Endothelial cell of umbilical vein (primary cell): Measurements from ENCODE around the gene TP53BP1. TPM values are rescaled to one million over a fixed set of nuclear protein-coding genes. Genes with fewer than 3 reads are reported as not detected.

Experiments used
- BruUV-seq: library from RNA; stranded (reverse); fragments of 400-500 nt; replicated peaks from 2 replicates; lab custom pipeline; 2021; lab: Mats Ljungman, UMichigan
- CTCF ChIA-PET: fragments of 300-600, 350-600 bp; sonication (Branson Sonifier 250); formaldehyde crosslinking; loops from one replicate; lab custom pipeline; 2021; ENCODE audit warnings: antibody characterized with exemption, inconsistent platforms; lab: Charles Lee
- POLR2A ChIA-PET: fragments of 300-600, 350-600 bp; sonication (Branson Sonifier 250); formaldehyde crosslinking; loops from one replicate; lab custom pipeline; 2021; ENCODE audit warnings: antibody characterized with exemption, inconsistent platforms; lab: Charles Lee
- DNase-seq: peaks from one replicate; pipeline ENCODE4 v3.0.0-alpha.2; 2011; ENCODE audit warnings: low read depth, low spot score
- FAIRE-seq: peaks from 2 replicates; lab custom pipeline; 2011; peaks lifted over from hg19 to GRCh38; lab: Jason Lieb, UNC
- H2AFZ ChIP-seq: 2 replicates; pipeline ENCODE4 v1.6.0; 2012; ENCODE audit warnings: low read depth, low read length, control low read depth, inconsistent platforms
- H3K27ac ChIP-seq: 2 replicates; pipeline ENCODE4 v1.5.1; 2011; ENCODE audit warnings: low read depth, mild to moderate bottlenecking, control low read depth, low read length, moderate library complexity; ENCODE audit not compliant: insufficient read depth
- H3K27me3 ChIP-seq, 2 experiments: 2 replicates each; pipeline versions ENCODE4 v1.6.0 to v1.6.1; 2011; ENCODE audit warnings: low read length in 2 of 2, mixed read lengths in 1 of 2; ENCODE audit not compliant: control insufficient read depth in 2 of 2, insufficient read depth in 2 of 2
- H3K36me3 ChIP-seq, 2 experiments: 2 replicates in 1 of 2; 3 replicates in 1 of 2; pipeline ENCODE4 v1.5.1; 2011; ENCODE audit warnings: low read length in 2 of 2, mild to moderate bottlenecking in 1 of 2, moderate library complexity in 1 of 2; ENCODE audit not compliant: control insufficient read depth in 2 of 2, insufficient read depth in 2 of 2; ENCODE audit errors: extremely low read depth in 1 of 2
- H3K4me1 ChIP-seq: 3 replicates; pipeline ENCODE4 v1.5.1; 2011; ENCODE audit warnings: mild to moderate bottlenecking, low read length; ENCODE audit not compliant: control insufficient read depth, insufficient read depth; ENCODE audit errors: extremely low read depth
- H3K4me2 ChIP-seq: 2 replicates; pipeline ENCODE4 v1.6.1; 2011; ENCODE audit warnings: low read length, control low read depth, mixed read lengths; ENCODE audit not compliant: insufficient read depth
- H3K4me3 ChIP-seq, 3 experiments: fragments of 200-600 bp in 1 of 3; sonication (generic), shearing (Covaris generic) in 1 of 3; replicated peaks in 1 of 3; 2 replicates each; pipeline ENCODE4 v1.5.1; 2011 to 2016; ENCODE audit warnings: control low read depth in 3 of 3, low read length in 3 of 3, mild to moderate bottlenecking in 2 of 3, inconsistent platforms in 1 of 3, low read depth in 1 of 3, moderate library complexity in 1 of 3; ENCODE audit not compliant: insufficient read depth in 1 of 3
- H3K79me2 ChIP-seq: 2 replicates; pipeline ENCODE4 v1.6.0; 2012; ENCODE audit warnings: low read length, inconsistent platforms; ENCODE audit not compliant: control insufficient read depth, insufficient read depth
- H3K9ac ChIP-seq: replicated peaks from 2 replicates; pipeline ENCODE3; 2011; ENCODE audit warnings: low read length, control low read depth; ENCODE audit not compliant: insufficient read depth; ENCODE audit errors: extremely low read depth
- H3K9me1 ChIP-seq: replicated peaks from 3 replicates; pipeline ENCODE4 v1.6.0; 2011; ENCODE audit warnings: mild to moderate bottlenecking, low read length; ENCODE audit not compliant: control insufficient read depth, insufficient read depth; ENCODE audit errors: extremely low read depth
- H3K9me3 ChIP-seq: replicated peaks from 2 replicates; pipeline ENCODE4 v1.5.1; 2012; ENCODE audit warnings: low read length, inconsistent platforms; ENCODE audit not compliant: control insufficient read depth, insufficient read depth
- H4K20me1 ChIP-seq: replicated peaks from 2 replicates; pipeline ENCODE3; 2011; ENCODE audit warnings: mild to moderate bottlenecking, low read length; ENCODE audit not compliant: control insufficient read depth, insufficient read depth; ENCODE audit errors: extremely low read depth
- CTCF ChIP-seq, 2 donors: IDR thresholded peaks; 1 replicate in 1 of 2; 2 replicates in 1 of 2; pipeline ENCODE4 v1.5.1; 2011; ENCODE audit warnings: low read length in 2 of 2, mild to moderate bottlenecking in 2 of 2, moderate library complexity in 2 of 2, control low read depth in 1 of 2, inconsistent platforms in 1 of 2, low read depth in 1 of 2; ENCODE audit not compliant: insufficient read depth in 1 of 2; ENCODE audit errors: extremely low read depth in 1 of 2
- EZH2 ChIP-seq: IDR thresholded peaks from 2 replicates; pipeline ENCODE4 v1.6.1; 2012; ENCODE audit warnings: borderline replicate concordance, low read depth, mild to moderate bottlenecking, moderate library complexity, low read length, inconsistent platforms; ENCODE audit not compliant: severe bottlenecking
- FOS ChIP-seq: IDR thresholded peaks from 2 replicates; pipeline ENCODE4 v1.6.1; 2011; ENCODE audit warnings: mild to moderate bottlenecking, low read length, moderate library complexity, borderline replicate concordance; ENCODE audit not compliant: insufficient read depth
- GATA2 ChIP-seq: IDR thresholded peaks from 2 replicates; pipeline ENCODE4 v1.7.0; 2011; ENCODE audit warnings: low read depth, mild to moderate bottlenecking, moderate library complexity, mixed read lengths, low read length; ENCODE audit not compliant: insufficient read length, insufficient read depth
- JUN ChIP-seq: IDR thresholded peaks from 2 replicates; pipeline ENCODE4 v1.6.1; 2011; ENCODE audit warnings: borderline replicate concordance, low read depth; ENCODE audit not compliant: insufficient read length, insufficient read depth
- MAX ChIP-seq: IDR thresholded peaks from 2 replicates; pipeline ENCODE4 v1.6.1; 2011; ENCODE audit not compliant: insufficient read depth, insufficient read length
- MYC ChIP-seq: IDR thresholded peaks from one replicate; pipeline ENCODE4 v1.6.1; 2011; ENCODE audit warnings: mild to moderate bottlenecking, low read depth, low read length
- POLR2A ChIP-seq: IDR thresholded peaks from 2 replicates; pipeline ENCODE4 v1.6.1; 2012; ENCODE audit warnings: low read depth, mild to moderate bottlenecking, control low read depth, low read length
- POLR2AphosphoS5 ChIP-seq: IDR thresholded peaks from 2 replicates; pipeline ENCODE4 v1.6.1; 2012; ENCODE audit warnings: low read depth, mild to moderate bottlenecking, control low read depth, low read length, moderate library complexity; ENCODE audit not compliant: insufficient read depth
- dilution Hi-C: fragments of 300-500 bp; cut with MboI; formaldehyde crosslinking; loops from one replicate; pipeline ENCODE4 v1.15.0; 2019; ENCODE audit warnings: low sequenced_read_pairs; ENCODE audit not compliant: extremely low pct_ligation_motif_present
- intact Hi-C: fragments of 100-400 bp; cut with micrococcal nuclease; formaldehyde crosslinking; loops from one replicate; pipeline ENCODE4 v1.10.0; 2022
- polyA plus RNA-seq, 4 experiments: library from polyadenylated mRNA; depleted of rRNA in 3 of 4; stranded (reverse) in 3 of 4; unstranded in 1 of 4; fragments of >200 nt; gene quantifications; 2 replicates each; pipeline versions ENCODE4 v1.2.1 to v1.2.3, GENCODE V29; 2011 to 2012; ENCODE audit warnings: missing spikeins in 1 of 4
- total RNA-seq: library from RNA; stranded (reverse); gene quantifications from 2 replicates; pipeline ENCODE4 v1.2.3, GENCODE V29; 2021

Gene TP53BP1
- total and polyA plus RNA-seq, 2 donors (not counting 3 experiments of a cell fraction or from before 2014, with no cell fraction given) = 28.1 to 59.5 TPM

- TF ChIP-seq POLR2A (no peak), EZH2 (no peak), JUN (no peak), GATA2 (no peak), POLR2AphosphoS5 (no peak), CTCF (IDR thresholded peaks at IDR 0.05; ENCODE audit: extremely low read depth in 1 of 2, insufficient read depth in 1 of 2, low read depth in 1 of 2, low read length in 2 of 2) (no peak), FOS (no peak), MYC (no peak), MAX (no peak)
- dilution Hi-C loops = no loop called here
- Histone ChIP-seq H3K27ac (no peak overlapping the region), H3K9me1 (no peaks in the 10 kb centered on the region), H3K27me3 (peaks cover 0 to 2% of the 10 kb centered on the region in 2 experiments), H3K4me2 (no peak overlapping the region), H3K4me3 (no peak overlapping the region), H3K4me1 (no peaks in the 10 kb centered on the region), H3K36me3 (no peaks in the 10 kb centered on the region), H2AFZ (no peak overlapping the region), H3K79me2 (no peaks in the 10 kb centered on the region), H4K20me1 (no peaks in the 10 kb centered on the region), H3K9ac (no peak overlapping the region), H3K9me3 (no peaks in the 10 kb centered on the region)
- intact Hi-C loops = no loop called here
- no peak for FAIRE-seq
- ChIA-PET CTCF (interaction anchor here (1.8 kb wide), 1 partner anchor 11 kb away, joined by 8 read pairs; no protein-coding TSS in a partner anchor), POLR2A (interaction anchor here (1.3 kb wide), 1 partner anchor 11 kb away, joined by 3 read pairs; no protein-coding TSS in a partner anchor)
- BruUV-seq = no TSS peak
- no peak for DNase-seq
Measured at GRCh38 chr15:43499635-43500034, 6.7 kb upstream of the TP53BP1 start.
